H1 (cell line): ENCODE data around the gene ZFHX2.

Source experiments
- BRCA1 ChIP-seq: IDR thresholded peaks from 2 replicates; pipeline ENCODE4 v1.6.1; 2012; ENCODE audit warnings: low read depth, low read length, improper control_type of control experiment
- JUN ChIP-seq: IDR thresholded peaks from 2 replicates; pipeline ENCODE4 v1.6.1; 2011; ENCODE audit warnings: low read depth, mild to moderate bottlenecking, improper control_type of control experiment, low read length
- JUND ChIP-seq: IDR thresholded peaks from 2 replicates; pipeline ENCODE4 v1.6.1; 2011; ENCODE audit warnings: mild to moderate bottlenecking, improper control_type of control experiment, low read length
- POLR2AphosphoS5 ChIP-seq: IDR thresholded peaks from 2 replicates; pipeline ENCODE4 v1.6.1; 2011; ENCODE audit warnings: low read depth, low read length
- SRF ChIP-seq: IDR thresholded peaks from 2 replicates; pipeline ENCODE4 v1.6.1; 2011; ENCODE audit warnings: mild to moderate bottlenecking, low read depth, low read length, moderate library complexity
- TAF1 ChIP-seq: IDR thresholded peaks from 2 replicates; pipeline ENCODE4 v1.6.1; 2011; ENCODE audit warnings: mild to moderate bottlenecking, low read depth, low read length
- YY1 ChIP-seq: IDR thresholded peaks from 2 replicates; pipeline ENCODE4 v1.6.1; 2011; ENCODE audit warnings: low read depth, mild to moderate bottlenecking, low read length
- TF ChIP-seq, protein P1 (sequence below), 3 experiments: IDR thresholded peaks; 1 replicate in 2 of 3; 2 replicates in 1 of 3; pipeline versions ENCODE4 v1.5.1 to v1.6.1; 2011; ENCODE audit warnings: low read length in 3 of 3, mild to moderate bottlenecking in 3 of 3, inconsistent platforms in 2 of 3, low read depth in 1 of 3, moderate library complexity in 1 of 3; ENCODE audit not compliant: insufficient read depth in 1 of 3; ENCODE audit errors: control extremely low read depth in 1 of 3

DNA sequence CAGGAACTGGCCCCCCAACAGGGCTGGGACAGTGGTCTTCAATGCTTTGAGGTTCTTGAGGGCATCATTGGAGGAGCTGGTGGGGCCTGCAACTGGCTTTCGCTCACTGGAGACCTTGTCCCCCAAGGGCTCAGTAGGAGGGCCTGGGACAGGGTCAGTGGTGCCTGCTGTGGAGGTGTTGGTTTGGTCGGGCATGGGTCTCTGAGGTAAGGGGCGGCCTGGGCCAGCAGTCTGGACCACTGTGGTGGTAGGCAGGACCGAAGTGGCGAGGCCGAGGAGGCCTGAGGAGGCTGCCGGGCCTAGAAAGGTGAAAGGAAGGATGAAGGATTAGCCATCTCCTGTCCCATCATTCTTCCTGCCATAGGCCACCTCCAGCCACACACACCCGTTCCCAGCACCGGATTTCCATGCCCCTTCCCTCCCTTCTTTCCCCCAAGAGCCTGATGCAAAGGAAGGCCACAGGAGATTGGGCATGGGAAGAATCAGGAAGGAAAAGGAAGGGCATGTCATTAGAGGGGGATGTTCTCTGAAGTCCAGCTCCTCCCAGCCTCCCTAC, 28.8 kb downstream of the ZFHX2 start:
- no peak for TF ChIP-seq YY1
- no peak for TF ChIP-seq POLR2AphosphoS5
- TF ChIP-seq, protein P1, sequence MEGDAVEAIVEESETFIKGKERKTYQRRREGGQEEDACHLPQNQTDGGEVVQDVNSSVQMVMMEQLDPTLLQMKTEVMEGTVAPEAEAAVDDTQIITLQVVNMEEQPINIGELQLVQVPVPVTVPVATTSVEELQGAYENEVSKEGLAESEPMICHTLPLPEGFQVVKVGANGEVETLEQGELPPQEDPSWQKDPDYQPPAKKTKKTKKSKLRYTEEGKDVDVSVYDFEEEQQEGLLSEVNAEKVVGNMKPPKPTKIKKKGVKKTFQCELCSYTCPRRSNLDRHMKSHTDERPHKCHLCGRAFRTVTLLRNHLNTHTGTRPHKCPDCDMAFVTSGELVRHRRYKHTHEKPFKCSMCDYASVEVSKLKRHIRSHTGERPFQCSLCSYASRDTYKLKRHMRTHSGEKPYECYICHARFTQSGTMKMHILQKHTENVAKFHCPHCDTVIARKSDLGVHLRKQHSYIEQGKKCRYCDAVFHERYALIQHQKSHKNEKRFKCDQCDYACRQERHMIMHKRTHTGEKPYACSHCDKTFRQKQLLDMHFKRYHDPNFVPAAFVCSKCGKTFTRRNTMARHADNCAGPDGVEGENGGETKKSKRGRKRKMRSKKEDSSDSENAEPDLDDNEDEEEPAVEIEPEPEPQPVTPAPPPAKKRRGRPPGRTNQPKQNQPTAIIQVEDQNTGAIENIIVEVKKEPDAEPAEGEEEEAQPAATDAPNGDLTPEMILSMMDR (IDR thresholded peaks at IDR 0.05; ENCODE audit: control extremely low read depth in 1 of 3, insufficient read depth in 1 of 3, low read depth in 1 of 3, low read length in 3 of 3) = no peak
- no peak for TF ChIP-seq BRCA1
- TF ChIP-seq JUND = no peak
- no peak for TF ChIP-seq TAF1
- no peak for TF ChIP-seq JUN
- TF ChIP-seq SRF = no peak
